Lower leg skin (tissue), 4 donors: ENCODE measurements around the gene JCAD. TPM values are rescaled to one million over a fixed set of nuclear protein-coding genes. Genes with fewer than 3 reads are reported as not detected.

Experiments
- DNase-seq, 2 donors: peaks; one replicate each; pipeline ENCODE4 v3.0.0-alpha.2; 2019; ENCODE audit warnings: low spot score in 2 of 2
- H3K4me3 ChIP-seq: fragments of 200-600 bp; sonication (generic); 2 replicates; pipeline ENCODE4 v1.5.1; 2017; ENCODE audit warnings: mild to moderate bottlenecking, low read depth; ENCODE audit not compliant: poor library complexity, severe bottlenecking
- POLR2A ChIP-seq, 2 donors: fragments of 450-650 bp; IDR thresholded peaks; one replicate each; pipeline ENCODE4 v1.6.1; 2016 to 2017; ENCODE audit warnings: antibody characterized with exemption in 2 of 2, mild to moderate bottlenecking in 1 of 2, moderate library complexity in 1 of 2
- WGBS, 2 donors: methylation state at CpG; one replicate each; pipeline ENCODE4 v1.1.5; 2018; 5-methylcytosine and 5-hydroxymethylcytosine counted together
- intact Hi-C: fragments of 100-400 bp; cut with DNase I; formaldehyde crosslinking; loops from one replicate; pipeline ENCODE4 v1.15.0; 2023; ENCODE audit warnings: low total_unique reads
- total RNA-seq, 4 donors: library from RNA; depleted of rRNA; stranded (reverse); fragments of >200 nt; gene quantifications; one replicate each; pipeline ENCODE4 v1.1.0, GENCODE V29; 2016
- TF ChIP-seq, protein P1 (sequence below), 3 donors: fragments of 450-650 bp; IDR thresholded peaks; one replicate each; pipeline ENCODE4 v1.5.1; 2016; ENCODE audit warnings: antibody characterized with exemption in 3 of 3, mild to moderate bottlenecking in 3 of 3, moderate library complexity in 2 of 3

The JCAD gene
- total RNA-seq, 4 donors from 2014 or later: 3.8 to 14.7 (median 4.8) TPM

- TF ChIP-seq, protein P1, sequence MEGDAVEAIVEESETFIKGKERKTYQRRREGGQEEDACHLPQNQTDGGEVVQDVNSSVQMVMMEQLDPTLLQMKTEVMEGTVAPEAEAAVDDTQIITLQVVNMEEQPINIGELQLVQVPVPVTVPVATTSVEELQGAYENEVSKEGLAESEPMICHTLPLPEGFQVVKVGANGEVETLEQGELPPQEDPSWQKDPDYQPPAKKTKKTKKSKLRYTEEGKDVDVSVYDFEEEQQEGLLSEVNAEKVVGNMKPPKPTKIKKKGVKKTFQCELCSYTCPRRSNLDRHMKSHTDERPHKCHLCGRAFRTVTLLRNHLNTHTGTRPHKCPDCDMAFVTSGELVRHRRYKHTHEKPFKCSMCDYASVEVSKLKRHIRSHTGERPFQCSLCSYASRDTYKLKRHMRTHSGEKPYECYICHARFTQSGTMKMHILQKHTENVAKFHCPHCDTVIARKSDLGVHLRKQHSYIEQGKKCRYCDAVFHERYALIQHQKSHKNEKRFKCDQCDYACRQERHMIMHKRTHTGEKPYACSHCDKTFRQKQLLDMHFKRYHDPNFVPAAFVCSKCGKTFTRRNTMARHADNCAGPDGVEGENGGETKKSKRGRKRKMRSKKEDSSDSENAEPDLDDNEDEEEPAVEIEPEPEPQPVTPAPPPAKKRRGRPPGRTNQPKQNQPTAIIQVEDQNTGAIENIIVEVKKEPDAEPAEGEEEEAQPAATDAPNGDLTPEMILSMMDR (IDR thresholded peaks at IDR 0.05): no peak
- no peak for TF ChIP-seq POLR2A (IDR thresholded peaks at IDR 0.05)
- intact Hi-C loops: no loop called here
- 50 to 67% methylated on average over 1 of the region's 1 CpG for WGBS, 2 donors
- DNase-seq: no peak
- no peak overlapping the region for H3K4me3 ChIP-seq
These were observed 20.0 kb upstream of the JCAD start for GRCh38 chr10:30079408-30079807.

- intact Hi-C loops: no loop called here
- WGBS, 2 donors: 88 to 90% methylated on average over 6 of the region's 6 CpGs
- TF ChIP-seq, protein P1 (IDR thresholded peaks at IDR 0.05): no peak
- no peak for TF ChIP-seq POLR2A (IDR thresholded peaks at IDR 0.05)
- DNase-seq: no peak
- H3K4me3 ChIP-seq: no peak overlapping the region
These were observed 16.1 kb upstream of the JCAD start for GRCh38 chr10:30075481-30075880.

- TF ChIP-seq POLR2A (IDR thresholded peaks at IDR 0.05): no peak
- TF ChIP-seq, protein P1 (IDR thresholded peaks at IDR 0.05): no peak
- DNase-seq: no peak
- H3K4me3 ChIP-seq: no peak overlapping the region
- intact Hi-C loops: no loop called here
These were observed 15.5 kb upstream of the JCAD start for GRCh38 chr10:30074933-30075332.

- TF ChIP-seq, protein P1 (IDR thresholded peaks at IDR 0.05): no peak
- TF ChIP-seq POLR2A (IDR thresholded peaks at IDR 0.05): no peak
- no peak for DNase-seq
- WGBS, 2 donors: 79 to 84% methylated on average over 2 of the region's 2 CpGs
- H3K4me3 ChIP-seq: no peak overlapping the region
- intact Hi-C loops: no loop called here
These were observed 14.7 kb upstream of the JCAD start for GRCh38 chr10:30074090-30074489.

DNA sequence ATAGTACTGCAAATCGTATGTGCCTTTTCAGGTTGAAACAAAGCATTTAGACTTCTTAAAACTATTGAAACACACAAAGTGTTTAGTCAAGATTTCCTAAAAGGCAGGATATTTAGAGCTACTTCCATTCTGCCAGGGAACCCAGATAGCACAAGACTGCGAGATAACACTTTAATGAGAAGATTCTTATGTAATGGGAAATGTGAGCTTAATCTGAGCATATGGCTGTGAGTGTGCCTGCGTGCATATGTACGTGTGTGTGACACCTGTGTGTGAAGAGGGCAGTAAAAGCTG lies 14.3 kb upstream of the JCAD start:
- no peak for DNase-seq
- no peak overlapping the region for H3K4me3 ChIP-seq
- intact Hi-C loops: no loop called here
- TF ChIP-seq, protein P1 (IDR thresholded peaks at IDR 0.05): no peak
- TF ChIP-seq POLR2A (IDR thresholded peaks at IDR 0.05): no peak
- WGBS, 2 donors: 83 to 90% methylated on average over 4 of the region's 4 CpGs

GRCh38 chr10:30073045-30073766 lies 13.8 kb upstream of the JCAD start:
- TF ChIP-seq, protein P1 (IDR thresholded peaks at IDR 0.05): no peak
- TF ChIP-seq POLR2A (IDR thresholded peaks at IDR 0.05): no peak
- intact Hi-C loops: no loop called here
- H3K4me3 ChIP-seq: no peak overlapping the region
- WGBS, 2 donors: 93 to 94% methylated on average over 6 of the region's 6 CpGs
- no peak for DNase-seq
